GM19467 (cell line): Measurements from ENCODE around the gene TMEM117.
"Not testable (repeated sequence)": the region's sequence is repeated elsewhere in the genome, so short reads cannot be mapped to it uniquely, and the experiment has no call there.

Experiments
- ATAC-seq: cut with Tn5 transposase; IDR thresholded peaks from one replicate; pipeline ENCODE4 v1.9.1; 2021; ENCODE audit warnings: mild to moderate bottlenecking, moderate library complexity; ENCODE audit not compliant: unreplicated experiment

Gene TMEM117

DNA sequence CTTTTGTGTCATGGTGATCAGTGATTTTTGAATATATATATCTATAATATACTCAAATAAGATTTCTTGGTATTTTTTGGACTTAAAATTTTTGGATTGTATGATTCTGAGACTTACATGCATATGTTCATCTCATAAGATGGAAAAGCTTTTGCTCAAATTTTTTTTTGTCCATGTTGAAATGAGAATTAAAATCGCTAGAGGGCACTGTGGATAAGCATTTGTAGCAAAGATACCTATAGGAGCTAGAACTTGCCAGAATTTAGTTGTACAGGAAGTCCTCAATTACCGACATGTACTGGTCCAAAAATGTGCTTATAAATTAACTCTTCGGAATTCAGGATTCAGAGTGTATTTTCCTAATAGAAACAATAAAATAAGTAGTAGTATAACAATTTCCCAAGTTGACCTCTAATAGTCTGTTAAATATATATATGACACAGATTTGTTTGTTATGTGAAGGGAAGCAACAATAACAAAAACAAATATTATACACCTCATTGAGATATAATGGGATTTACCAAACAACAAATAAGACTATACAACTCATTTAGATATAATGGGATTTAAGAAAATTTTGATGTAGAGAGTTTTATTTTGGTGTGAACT, 179.6 kb downstream of the TMEM117 start:
- peak; percentile 66 for ATAC-seq

DNA sequence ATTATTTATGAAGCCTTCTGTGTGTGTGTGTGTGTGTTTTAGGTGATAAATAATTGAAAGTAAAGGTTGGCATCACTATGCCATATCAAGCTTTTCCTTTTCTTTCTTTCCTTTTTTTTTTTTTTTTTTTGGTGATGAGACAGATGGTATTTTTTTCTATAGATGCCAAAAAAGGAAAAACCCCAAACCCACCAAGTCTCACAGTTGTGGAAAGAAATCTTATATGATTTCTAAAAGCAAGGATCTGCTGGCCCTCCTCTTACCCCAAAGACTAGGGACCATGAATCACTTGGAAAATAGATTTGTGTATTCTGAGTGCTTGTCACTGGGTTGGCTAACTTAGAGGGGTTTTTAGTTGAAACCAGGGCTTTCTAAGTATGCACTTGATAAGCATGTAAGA, 181.3 kb downstream of the TMEM117 start:
- no peak for ATAC-seq

DNA sequence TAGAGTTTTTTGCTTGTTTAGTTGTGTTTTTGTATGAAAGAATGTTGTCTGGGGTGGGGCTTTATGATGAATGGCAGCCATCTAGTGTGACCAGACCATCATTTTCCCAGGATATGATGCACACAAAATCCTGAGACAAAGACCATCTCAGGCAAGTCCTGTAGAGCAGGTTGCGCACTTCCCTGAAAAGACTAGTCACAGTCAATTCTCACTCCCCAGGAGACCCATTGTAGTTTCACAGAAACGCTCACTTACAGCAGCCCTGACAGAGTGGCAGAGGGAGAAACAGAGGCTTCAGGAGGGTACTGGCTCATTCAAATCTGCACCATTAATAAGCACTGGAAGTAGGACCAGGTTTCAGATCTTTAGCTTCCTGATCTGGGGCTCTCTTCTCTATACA, 183.2 kb downstream of the TMEM117 start:
- no peak for ATAC-seq

DNA sequence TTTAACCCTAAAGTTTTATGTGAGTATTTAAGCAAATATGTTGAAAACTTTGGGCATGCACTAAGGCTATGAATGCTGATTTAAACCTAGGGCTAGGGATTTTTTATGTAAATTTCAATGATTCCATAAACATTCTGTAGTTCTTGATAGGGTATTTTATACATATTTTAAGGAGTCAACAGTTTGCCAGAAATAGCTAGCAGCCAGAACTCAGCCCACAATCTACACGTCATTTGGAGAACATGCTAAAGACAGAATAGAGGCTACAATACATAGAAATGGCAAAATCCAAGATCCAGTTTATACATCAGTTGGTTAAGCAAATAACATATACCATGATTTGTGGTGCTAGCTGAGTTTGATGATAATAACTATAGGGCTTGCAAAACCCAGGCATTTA, 184.7 kb downstream of the TMEM117 start:
- ATAC-seq, result no peak

- ATAC-seq, result peak; percentile 87
Observed at GRCh38 chr12:44021471-44021971, 185.6 kb downstream of the TMEM117 start.

DNA sequence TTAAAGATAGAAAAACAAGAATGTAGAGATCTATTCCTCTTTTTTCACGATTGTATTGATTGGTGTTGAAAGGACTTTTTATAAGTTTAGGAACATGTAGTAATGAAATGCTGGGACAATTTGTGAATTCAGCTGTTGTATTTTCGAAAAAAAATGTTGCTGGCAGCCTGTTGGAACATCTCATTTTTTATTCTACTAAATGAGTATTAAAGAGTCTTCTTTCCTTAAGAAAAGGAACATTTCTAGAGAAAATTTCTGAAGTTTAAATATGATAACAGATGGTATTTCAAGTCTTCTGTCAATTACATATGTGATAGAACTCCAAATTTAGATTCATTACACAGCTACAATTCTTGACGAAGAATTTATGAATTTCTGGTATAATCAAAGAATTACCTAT, 189.6 kb downstream of the TMEM117 start:
- no peak for ATAC-seq

DNA sequence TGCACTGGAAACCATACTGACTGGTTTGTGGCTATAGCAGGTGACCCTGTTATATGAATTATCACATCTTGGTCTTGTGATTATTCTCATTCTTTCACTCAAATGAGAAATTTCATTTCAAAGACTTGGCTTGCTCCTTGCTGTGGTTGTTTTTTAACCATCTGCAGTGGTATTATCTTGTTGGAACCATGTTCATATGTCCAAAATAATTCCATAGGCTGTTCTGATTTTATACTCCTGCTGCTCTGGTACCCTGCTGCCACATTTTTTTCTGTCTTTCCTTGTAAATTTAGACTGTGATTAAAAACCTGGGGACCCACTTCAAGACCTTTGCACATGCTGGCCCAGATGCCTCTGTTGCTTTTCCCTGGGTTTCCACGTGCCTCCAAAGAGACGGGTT, 190.2 kb downstream of the TMEM117 start:
- ATAC-seq, result no peak

- ATAC-seq, result not testable (repeated sequence)
Observed at GRCh38 chr12:44026926-44027325, 191.0 kb downstream of the TMEM117 start.

DNA sequence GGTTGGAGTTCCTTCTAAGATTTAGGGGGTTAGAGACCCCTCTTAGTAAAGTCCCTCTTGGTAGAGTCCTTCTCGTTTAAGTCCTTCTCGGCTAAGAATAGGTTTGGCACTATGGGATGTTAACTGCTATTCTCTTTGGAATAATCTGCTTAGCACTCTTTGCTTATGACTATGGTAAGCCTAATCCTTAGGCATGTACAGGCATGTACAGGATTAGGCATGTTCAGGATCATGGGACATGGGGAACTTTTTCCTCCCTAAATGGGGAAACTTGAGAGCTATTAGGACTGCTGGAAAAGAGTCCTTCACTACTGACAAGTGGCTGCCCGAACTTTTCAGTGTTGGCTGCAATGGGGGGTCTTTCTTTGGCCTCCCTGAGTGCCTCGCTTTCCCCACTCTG, 193.3 kb downstream of the TMEM117 start:
- no peak for ATAC-seq

- ATAC-seq, result no peak
Observed at GRCh38 chr12:44031472-44032185, 195.7 kb downstream of the TMEM117 start.

DNA sequence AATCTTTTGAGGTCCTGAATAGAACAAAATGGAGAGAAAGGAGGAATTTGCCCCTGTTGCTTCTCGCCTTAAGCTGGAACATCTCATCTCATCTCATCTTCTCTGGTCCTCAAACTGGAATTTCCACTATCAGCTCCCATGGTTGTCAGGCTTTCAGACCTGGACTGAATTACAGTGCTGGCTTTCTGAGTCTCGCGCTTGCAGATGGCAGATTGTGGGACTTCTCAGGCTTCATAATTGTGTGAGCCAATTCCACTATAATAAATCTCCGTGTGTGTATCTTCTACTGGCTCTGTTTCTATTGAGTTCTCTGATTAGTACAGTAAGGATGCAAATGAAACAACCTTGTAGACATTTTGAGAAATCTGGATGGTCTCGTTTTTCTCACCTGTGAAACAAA, 199.0 kb downstream of the TMEM117 start:
- no peak for ATAC-seq

GRCh38 chr12:44036875-44037443, 201.1 kb downstream of the TMEM117 start:
- no peak for ATAC-seq

DNA sequence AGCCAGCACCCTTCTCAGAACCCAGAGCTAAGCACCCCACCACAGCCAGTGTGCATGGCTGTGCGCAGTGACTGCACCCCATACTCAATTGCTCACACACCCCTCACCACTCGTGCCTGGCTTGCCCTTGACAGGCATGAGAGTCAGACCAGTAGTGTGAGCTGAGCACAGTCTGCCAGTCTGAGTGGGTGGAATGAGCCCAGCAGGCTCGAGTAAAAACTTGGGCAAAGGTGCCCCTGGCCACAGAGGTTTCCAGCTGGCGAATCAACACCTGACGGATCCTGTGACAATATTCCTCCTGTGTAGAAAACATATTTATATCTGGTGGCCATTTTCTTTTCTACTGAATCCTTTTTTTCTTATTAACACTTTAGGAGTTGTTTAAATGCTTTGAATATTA, 202.5 kb downstream of the TMEM117 start:
- ATAC-seq, result no peak

DNA sequence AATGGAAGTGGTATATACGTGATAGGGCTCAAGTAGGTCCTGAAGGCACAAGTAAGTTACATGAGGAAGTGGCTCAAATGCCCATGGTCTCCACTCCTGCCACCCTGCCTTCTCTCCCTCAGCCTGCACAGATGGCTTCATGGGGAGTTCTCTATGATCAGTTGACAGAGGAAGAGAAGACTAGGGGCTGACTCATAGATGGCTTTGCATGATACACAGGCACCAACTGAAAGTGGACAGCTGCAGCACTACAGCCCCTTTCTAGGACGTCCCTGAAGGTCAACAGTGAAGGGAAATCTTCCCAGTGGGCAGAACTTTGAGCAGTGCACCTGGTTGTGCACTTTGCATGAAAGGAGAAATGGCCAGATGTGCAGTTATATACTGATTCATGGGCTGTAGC, 208.6 kb downstream of the TMEM117 start:
- not testable (repeated sequence) for ATAC-seq

DNA sequence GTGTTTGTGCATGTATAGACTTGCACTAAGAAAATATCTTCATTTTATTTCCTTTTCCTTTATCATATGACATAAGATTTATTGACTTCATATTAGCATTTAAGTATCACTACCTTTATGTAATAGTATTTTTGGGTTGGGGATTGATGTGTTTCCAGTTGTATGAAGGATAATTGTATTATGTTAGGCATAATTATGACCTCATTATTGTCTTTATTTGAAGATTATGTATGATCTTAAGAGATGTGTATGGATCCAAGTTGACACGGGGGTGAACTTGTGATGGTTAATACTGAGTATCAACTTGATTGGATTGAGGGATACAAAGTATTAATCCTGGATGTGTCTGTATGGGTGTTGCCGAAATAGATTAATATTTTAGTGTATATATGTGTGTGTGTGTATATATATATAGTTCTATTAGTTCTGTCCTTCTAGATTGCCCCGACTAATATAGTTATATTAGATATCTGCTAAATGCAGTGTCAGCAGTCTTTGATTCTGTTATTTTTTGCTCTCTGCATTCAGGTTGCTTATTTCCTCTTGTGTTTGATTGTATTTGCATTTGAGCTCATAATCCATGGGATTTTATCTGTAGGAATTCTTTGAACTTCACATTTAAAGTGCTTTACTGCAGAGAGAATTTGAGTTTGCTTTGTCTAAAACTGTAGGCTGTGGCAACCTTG, 211.0 kb downstream of the TMEM117 start:
- no peak for ATAC-seq

DNA sequence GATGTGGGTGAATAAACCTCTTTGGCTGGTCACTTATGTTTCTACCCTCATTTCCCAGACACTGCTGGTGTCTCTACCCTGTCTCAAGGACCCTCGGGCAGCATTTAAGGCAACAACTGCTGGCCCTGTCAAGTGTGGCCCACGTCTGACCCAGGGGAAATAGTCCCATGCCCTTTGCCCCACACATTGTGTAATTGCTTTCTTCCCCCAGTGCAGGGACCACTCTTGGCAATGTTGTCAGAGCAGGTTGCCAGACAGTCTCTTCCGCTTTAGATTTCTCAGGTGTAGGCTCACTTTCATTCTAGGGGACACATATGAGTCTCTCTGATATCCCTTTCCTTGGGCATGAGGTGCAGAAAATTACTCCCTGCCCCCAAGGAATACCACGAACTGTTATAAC, 216.7 kb downstream of the TMEM117 start:
- no peak for ATAC-seq

GRCh38 chr12:44053549-44054127, 217.8 kb downstream of the TMEM117 start:
- no peak for ATAC-seq

DNA sequence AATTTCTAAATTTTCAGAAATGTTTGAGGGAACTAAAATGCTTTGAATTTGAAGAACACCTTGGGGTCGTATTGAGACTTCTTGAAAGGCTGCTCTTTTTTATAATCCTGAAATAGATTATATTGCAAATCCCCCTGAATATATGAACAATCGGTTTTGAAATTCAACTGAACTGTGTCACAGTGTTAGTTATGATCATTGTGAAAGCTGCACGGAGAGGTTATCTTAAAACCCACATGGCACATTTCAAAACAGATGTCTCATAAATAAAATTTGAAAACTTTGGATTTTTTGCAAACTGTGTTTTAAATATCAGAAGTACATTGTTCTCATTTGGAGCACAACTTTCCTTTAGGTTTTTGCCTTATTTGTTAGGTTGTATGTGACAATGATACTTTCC, 218.4 kb downstream of the TMEM117 start:
- ATAC-seq, result no peak

- no peak for ATAC-seq
Observed at GRCh38 chr12:44058366-44058765, 222.5 kb downstream of the TMEM117 start.

DNA sequence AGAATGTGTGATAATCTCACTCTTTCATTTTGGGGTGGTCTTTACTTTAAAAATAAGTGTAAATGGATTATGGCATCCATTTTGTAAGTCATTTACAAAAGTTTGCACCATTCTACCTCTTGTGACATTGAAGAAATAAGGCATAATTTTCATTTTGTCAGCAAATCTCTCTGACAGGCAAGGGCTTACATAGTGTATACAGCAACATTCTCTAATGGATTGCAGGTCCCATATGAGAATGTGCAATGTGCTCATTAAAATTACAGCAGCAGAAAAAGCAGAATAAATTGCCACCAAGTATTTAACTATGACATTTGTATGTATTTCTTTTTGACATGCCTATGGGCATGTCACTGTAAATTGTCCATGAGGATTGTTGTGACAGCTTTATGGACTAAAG, 223.6 kb downstream of the TMEM117 start:
- ATAC-seq, result no peak

GRCh38 chr12:44063671-44064070, 227.8 kb downstream of the TMEM117 start:
- no peak for ATAC-seq
